GM04504 (cell line): ENCODE data around the gene DYRK1A.
A peak's percentile ranks its signal among the peaks of the same experiment; 100 is the strongest.

Source experiments
- DNase-seq: peaks from one replicate; pipeline ENCODE4 v3.0.0-alpha.2; 2012; ENCODE audit warnings: low read depth

Gene DYRK1A

DNA sequence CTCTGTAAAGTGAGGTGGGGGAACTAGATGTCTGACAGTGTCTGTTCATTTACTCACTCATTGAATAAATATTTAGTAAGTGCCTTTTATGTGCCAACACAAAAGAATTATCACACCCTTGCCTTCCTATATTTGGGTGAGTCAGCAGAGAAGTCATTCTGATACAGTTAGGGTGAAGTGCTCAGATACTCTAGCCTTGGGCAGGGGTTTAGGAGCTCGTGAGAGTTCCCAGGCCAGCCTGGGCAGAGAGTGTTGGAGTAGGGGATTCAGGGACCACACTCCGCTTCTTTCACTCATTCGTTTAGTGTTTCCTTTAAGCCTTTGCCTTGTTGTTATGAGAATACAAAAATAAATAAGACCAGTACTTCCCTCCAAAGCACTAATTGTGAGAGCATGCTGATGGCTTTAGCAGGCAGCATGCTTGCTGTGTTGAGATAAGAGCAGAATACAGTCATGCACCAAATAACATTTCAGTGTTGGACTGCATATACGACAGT is 83.9 kb downstream of the DYRK1A start:
- DNase-seq = no peak

DNA sequence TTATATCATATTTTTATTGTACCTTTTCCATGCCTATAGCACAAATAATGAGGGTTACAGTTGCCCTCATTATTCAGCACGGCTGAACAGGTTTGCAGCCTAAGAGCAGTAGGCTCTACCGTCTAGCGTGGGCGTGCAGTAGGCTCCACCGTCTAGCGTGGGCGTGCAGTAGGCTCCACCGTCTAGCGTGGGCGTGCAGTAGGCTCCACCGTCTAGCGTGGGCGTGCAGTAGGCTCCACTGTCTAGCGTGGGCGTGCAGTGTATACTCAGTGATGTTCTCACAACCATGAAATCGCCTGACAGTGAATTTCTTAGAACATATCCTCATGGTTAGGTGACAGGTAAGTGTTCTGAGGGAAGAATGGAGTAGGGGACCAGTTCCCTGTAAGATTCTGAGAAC is 84.9 kb downstream of the DYRK1A start:
- no peak for DNase-seq

DNA sequence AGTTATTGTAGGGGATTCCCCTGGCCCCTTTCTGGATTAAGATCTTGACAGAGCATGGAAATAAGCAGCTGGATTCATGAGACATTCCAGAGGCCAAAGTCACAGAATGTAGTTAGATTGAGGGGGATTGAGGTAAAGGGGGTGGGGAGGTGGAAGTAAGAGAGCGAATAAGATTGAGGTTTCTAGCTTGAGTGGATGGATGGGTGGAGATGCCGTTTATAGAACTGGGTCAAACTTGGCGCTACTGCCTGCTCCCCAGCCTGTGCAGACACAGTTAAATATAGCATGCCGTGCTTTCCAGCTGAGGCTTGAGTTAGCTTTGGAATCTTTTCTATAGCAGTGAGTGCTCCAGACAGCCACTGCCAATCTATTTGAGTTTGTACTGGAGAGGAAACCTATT is 85.7 kb downstream of the DYRK1A start:
- DNase-seq = peak; percentile 78

DNA sequence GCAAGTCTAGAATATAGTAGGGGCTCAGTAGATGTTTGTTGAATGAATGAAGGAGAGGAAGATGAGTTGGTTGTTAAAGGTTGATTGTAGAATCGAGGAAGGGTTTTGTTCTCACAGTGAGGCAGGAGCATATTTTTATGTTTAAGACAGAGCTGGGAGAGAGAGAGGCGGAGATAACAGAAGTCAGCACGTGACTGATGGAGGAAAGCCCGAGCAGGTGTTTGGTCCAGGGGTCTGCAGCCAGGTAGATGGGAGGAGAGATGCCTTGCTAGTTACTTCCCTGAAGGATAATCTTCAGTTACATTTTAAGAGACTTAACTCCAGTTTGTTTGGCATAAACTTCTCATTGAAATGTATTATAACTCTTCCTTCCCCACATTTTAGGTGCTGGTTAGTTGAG is 86.8 kb downstream of the DYRK1A start:
- DNase-seq = no peak

GRCh38 chr21:37454869-37455503 is 88.4 kb downstream of the DYRK1A start:
- DNase-seq = no peak

- no peak for DNase-seq
These were observed 88.9 kb downstream of the DYRK1A start for GRCh38 chr21:37455504-37455911.

DNA sequence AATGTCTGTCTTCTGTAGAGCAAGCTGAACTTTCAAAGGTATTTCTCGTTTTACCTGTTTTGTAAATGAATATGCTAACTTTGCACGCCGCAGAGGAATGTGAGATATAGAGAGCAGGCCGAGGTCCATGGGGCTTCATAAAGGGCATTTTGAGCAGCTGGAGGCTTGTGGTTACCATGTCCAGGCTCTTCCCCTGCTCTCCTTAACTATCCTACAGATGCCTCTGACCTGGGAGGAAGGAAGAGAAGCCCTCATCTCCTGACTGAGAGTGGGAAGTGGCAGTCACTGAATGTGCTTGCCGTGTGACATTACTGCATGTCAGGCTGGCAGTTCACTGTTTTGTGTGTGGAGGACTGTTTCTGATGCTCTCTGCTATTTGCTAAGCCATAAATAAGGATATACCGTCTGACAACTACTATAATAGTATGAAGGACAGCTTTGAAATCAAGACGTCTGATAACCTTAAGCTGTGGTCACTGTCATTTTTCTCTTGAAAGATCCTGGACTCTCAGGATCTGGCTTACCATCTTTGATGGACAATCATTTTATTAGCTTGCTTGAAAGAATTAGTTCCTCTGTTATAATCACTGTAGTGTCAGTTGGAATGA is 92.2 kb downstream of the DYRK1A start:
- no peak for DNase-seq

- no peak for DNase-seq
These were observed 93.0 kb downstream of the DYRK1A start for GRCh38 chr21:37459575-37459974.

- no peak for DNase-seq
These were observed 93.6 kb downstream of the DYRK1A start for GRCh38 chr21:37460196-37460595.

DNA sequence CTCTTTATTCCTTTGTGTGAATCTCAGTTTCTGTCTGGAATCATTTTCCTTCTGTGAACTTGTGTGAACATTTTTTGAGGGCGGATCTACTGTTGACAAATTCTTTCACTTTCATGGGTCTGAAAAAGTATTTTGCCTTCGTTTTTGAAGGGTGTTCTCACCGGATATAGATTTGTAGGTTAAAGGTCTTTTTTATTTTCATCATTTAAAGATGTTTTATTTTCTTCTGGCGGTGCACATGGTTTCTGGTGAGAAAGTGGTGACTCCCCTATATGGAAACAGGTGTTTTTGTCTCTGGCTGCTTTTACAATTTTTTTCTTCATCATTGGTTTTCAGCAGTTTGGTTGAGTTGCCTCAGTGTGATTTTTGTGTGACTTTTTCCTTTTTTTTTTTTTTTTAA is 94.9 kb downstream of the DYRK1A start:
- no peak for DNase-seq

DNA sequence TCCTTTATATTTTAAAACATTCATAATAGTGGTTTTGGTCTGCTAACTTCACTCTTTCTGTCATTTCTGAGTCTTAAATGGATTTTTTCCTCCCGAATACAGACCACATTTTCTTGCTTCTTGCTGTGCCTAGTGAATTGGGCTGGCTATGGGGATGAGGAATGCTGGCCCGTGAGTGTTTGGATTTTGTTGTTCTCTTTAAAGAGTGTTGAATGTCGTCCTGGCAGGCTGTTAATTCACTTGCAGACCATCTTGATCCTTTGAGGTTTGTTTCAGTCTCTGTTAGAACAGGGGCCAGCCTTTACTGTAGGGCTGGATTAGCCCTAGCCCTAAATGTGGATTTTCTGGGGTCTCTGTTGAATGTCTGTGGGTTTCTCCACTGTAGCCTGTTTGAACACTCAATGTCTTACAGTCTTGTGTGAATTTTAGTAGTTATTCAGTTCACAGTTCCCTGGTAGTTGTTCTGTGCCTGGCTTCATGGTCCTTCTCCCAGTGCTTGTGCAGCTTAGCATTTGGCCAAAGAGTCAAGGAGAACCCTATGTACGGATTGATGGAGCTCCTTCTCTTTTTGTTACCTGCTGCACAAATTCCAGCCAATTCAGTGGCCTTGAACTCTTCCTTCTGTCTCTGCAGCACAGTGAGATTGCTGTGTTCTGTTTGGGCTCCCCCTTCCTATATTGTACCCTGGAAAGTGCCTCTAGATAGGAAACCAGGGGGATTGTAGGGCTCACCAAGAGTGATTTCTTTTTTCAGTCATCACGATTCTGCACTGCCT is 95.7 kb downstream of the DYRK1A start:
- no peak for DNase-seq

GRCh38 chr21:37463083-37463801 is 96.7 kb downstream of the DYRK1A start:
- DNase-seq = no peak

DNA sequence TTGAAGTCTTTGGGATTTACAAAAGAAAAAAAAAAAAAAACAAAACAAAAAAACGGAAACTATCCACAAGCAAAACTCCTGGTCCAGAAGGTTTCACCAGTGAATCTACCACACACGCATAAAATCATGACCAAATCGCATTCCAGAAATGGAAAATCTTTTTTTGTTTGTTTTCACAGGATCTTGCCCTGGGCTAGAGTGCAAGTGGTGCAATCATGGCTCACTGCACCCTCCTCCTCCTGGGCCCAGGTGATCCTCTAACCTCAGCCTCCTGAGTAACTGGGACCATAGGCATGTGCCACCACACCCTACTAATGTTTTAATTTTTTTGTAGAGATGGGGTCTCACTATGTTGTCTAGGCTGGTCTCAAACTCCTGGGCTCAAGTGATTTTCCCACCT is 100.5 kb downstream of the DYRK1A start:
- DNase-seq = no peak

DNA sequence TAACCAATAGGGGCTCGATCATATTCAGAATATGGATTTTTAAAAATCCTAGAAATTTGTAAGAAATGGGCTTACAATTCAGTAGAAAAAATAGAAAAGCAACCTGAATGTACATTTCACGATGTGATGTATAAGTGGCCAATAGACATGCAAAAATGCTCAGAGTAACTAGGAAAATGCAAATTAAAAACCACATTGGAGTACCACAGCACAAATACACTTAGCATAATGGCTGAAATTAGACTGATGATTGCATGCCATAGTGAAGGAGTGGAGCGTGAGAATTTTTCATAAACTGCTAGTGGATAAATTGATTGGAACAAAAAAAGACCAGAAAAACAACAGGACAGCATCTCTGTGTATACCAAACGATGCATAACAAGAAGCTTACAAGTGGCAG is 102.3 kb downstream of the DYRK1A start:
- no peak for DNase-seq

DNA sequence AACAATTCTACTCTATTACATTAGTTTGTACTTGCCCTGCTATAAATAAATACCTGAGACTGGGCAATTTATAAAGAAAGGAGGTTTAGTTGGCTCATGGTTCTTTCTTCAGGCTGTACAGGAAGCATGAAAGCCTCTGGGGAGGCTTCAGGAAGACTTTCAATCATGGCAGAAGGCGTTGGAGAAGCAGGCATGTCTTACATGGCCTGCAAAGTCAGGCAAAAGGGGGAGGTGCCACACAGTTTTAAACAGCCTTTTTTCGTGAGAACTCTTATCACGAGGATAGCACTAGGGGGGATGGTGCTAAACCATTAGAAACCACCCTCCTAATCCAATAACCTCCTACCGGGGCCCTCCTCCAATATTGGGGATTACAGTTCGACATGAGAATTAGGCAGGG is 102.9 kb downstream of the DYRK1A start:
- no peak for DNase-seq

DNA sequence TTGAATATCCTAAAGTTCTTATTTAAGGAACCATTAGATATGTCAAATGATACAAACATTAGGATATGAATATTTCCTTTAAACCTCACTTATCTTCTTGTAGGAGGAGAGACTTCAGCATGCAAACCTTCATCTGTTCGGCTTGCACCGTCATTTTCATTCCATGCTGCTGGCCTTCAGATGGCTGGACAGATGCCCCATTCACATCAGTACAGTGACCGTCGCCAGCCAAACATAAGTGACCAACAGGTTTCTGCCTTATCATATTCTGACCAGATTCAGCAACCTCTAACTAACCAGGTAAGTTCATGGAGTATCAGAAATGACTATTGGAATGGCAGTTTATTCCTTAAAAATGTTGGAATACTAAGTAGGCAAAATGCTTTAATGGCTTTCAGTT is 106.0 kb downstream of the DYRK1A start:
- no peak for DNase-seq

DNA sequence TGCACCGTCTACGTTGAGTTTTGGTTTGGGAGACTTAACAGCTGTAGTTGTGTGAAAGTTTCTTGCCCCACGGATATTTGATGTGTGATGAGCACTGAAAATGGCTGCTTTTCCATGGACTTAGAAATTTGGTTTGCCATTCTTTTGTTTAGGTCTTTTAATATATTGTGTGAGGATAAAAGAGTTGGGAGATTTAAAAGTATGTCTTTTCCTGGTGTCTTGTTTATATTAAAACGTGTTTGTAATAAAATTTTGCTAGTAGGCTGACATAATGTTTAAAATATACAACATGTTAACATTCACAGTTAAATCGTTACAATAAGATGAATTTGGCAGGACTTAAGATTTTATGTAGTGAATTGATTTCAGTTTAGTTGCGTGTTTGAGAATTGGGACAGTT is 106.9 kb downstream of the DYRK1A start:
- no peak for DNase-seq

DNA sequence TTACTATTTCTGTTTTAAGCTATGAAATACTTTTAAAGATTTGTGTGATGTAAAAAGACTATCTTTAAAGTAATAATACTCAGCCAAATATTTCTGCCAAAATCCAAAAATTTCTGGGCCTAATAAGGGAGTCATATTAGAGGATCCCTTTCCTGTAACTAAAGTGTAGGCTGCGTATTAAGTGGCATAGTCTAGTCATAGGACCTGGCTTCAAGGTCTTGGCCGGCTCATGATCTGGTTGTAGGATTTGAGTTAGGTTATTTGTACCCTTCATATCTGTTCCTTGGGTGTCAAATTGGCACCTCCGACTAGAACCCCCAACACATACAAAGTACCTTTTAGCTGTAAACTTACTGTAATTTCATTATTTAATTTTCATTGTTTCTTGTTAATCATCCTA is 107.8 kb downstream of the DYRK1A start:
- DNase-seq = no peak

GRCh38 chr21:37475186-37475868 is 108.8 kb downstream of the DYRK1A start:
- DNase-seq = no peak

DNA sequence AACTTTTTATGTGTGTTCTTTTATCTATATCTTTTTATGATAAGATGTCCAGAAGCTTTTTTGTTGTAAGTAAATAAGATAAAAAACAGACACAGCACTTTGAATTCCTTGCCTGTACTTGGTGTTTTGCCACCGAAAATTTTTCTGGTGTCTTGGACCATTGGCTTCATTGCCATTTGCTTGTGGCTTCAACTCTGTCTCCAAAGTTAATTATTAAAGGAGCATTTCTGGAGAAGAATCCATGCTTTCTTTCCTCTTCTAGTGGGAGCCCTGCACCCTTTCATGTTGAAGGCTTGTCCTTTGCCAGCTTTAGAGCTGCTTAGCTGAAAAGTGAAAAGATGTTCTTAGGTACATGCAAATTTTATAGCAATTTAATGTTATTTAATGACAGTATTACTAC is 112.2 kb downstream of the DYRK1A start:
- no peak for DNase-seq

- no peak for DNase-seq
These were observed 117.2 kb downstream of the DYRK1A start for GRCh38 chr21:37483776-37484175.
